ENCODE data around the gene VASN. TPM values are rescaled to one million over a fixed set of nuclear protein-coding genes. Genes with fewer than 3 reads are reported as not detected.

Gene VASN
- total RNA-seq, 1 donor, result 0.27 TPM

DNA sequence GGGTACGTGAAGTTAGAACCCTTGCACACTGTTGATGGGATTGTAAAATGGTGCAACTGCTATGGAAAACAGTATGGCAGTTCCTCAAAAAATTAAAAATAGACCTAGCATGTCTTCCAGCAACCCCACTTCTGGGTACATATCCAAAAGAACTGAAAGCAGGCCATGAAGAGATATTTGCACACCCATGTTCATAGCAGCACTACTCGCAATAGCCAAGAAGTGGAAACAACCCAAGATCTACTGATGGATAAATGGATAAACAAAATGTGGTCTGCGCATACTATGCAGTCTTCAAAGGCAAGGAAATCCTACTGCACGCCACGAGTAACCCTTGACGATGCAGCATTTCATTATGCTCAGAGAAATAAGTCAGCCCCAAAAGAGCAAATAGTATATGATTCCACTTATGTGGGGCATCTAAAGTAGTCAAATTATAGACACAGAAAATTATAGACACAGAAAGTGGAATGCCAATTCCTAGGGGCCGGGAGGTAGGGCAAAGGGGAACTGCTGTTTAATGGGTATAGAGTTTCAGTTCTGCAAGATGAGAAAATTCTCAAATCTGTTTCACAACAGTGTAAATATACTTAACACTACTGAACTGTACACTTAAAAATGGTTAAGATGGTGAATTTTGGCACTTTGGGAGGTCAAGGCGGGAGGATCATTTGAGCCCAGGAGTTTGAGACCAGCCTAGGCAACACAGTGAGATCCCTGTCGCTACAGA, 27.5 kb downstream of the VASN start:
- no peak for DNase-seq (ENCODE audit: low read depth in 2 of 3, low spot score in 2 of 3)

DNA sequence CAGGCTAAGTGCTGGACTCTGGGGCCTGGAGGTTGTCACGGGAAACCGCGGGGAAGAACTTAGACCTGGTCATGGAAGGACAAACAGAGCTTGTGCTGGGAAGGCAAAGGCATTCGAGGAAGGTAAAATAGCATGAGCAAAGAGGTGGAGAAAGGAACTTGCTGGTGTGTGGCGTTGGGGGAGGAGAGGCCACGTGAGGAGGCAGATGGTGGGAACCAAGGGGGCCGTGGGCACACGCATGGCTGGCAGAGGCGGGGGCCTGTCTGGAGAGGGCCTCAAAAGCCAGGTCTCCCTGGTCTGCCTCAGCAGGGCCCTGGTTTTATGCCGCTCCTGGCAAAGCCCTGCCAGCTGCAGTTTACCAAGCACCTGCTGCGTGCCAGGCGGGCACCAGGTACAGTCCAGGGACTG, 29.4 kb downstream of the VASN start:
- DNase-seq (ENCODE audit: low read depth in 2 of 3, low spot score in 2 of 3), result no peak

DNA sequence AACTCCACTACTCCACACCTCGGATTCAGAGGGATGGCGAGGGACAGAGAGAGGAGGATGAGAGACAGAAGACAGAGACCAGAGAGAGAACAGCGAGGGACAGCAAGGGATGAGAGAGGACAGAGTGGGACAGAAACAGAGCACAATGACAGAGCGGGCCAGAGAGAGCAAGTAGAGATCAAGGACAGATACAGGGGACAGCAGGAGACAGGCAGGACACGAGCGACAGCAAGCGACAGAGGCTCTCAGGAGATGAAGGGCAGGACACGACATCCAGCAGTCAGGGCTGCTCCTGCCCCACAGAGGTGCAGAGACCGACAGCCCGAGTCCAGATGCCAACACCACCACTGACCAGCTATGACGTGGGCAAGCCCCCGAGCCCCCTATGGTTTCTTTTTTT, 29.9 kb downstream of the VASN start:
- no peak for DNase-seq (ENCODE audit: low read depth in 2 of 3, low spot score in 2 of 3)

DNA sequence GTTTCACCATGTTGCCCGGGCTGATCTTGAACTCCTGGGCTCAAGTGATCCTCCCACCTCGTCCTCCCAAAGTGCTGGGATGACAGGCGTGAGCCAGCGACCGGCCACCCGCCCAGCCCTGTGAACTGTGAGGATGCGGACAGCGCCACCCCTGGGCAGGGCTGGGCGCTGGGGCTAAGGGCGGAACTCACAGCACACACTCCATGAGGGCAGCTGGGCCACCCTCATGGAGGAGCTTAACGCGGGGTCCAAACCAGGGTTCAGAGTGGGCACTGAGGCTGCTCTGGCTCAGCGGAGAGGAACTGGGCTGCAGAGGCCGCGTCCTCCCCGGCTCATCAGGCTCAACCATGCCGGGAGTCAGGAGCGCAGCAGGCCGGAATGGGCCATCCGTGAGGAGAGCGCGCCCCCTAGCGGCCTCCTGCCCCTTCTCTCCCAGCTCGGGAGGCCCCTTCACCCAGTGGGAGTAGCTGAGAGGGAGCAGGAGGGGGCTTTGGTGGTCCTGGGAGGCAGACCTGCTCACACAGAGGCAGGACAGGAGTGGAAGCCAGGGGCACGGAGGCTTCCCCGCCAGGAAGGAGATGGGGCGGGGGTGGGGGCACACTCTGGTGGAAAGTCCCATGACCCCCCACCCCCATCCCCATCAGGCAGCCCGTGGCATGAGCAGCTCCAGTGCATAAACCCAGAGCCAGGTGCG, 30.9 kb downstream of the VASN start:
- peak; percentile 37 to 73 (median 56) for DNase-seq (ENCODE audit: low read depth in 2 of 3, low spot score in 2 of 3)

DNA sequence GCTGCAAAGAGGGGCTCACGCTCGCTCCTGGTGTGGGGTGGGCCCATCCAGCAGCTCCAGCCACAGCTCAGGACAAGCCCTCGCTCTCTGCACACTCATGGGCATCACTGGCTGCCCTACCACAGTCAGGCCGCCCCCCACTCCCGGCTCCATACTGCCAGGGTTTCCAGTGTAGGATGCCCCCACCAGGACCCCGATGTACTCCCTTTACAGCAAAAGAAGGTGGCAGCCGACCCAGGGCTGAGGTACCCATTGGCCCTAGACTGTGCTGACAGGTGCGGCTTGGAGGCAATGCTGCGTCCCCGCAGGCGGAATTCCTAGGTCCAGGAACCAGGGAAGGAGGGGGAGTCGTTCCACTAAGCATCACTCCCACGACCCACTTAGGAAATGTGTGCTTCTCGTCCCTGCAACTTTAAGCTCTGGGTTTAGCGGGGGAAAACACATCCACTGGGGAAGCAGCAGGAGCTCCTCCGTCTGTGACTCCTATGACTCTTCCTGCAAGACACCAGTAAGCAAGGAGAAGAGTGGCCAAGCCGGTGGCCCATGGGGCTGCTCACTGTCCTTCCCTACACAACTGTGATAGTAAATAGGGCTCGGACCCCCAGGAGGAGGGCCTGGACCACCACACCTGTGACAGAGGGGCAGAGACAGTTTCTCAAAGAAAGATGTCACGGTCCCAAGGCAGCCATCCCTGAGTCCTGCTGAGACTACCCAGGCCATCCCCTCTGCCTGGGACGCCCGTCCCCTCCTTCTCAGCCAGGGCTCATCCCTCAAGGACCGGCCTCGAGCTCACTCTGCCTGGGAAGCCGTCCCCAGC, 31.7 kb downstream of the VASN start:
- no peak for DNase-seq (ENCODE audit: low read depth in 2 of 3, low spot score in 2 of 3)

DNA sequence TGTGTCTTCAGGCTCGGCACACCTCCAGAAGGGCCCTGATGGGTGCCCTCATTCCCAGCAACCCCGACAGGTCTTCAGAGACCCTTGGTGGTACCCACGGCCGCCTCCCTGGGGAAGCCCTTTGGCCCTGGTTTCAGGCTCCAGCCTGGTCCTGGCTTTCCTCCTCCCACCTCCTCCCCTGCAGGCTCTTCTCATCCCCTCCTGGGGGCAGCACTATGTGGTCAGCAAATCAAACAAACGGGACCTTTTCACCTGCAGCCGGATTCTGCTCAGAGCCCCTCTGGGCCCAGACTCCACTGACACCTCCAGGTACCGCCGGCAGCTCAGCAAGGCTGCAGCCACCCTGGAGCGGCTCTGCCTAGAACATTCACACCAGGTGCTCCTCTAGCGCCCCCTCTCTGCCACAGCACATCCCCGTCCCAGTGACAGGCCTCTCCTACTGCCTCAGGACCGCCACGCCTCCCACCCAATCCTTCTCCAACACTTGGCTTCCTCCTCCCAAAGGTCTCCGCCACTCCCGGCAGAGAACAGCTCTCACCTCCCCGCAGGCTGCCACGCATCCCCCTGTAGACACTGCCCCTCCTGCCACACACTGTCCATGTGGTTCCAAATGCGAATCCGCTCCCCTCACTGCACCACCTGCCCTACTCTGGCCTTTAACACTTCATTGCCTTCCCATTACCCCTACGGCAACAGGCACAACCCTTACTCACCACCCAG, 32.8 kb downstream of the VASN start:
- DNase-seq (ENCODE audit: low read depth in 2 of 3, low spot score in 2 of 3), result peak in 2 of 3 donors; percentile 29 to 46

DNA sequence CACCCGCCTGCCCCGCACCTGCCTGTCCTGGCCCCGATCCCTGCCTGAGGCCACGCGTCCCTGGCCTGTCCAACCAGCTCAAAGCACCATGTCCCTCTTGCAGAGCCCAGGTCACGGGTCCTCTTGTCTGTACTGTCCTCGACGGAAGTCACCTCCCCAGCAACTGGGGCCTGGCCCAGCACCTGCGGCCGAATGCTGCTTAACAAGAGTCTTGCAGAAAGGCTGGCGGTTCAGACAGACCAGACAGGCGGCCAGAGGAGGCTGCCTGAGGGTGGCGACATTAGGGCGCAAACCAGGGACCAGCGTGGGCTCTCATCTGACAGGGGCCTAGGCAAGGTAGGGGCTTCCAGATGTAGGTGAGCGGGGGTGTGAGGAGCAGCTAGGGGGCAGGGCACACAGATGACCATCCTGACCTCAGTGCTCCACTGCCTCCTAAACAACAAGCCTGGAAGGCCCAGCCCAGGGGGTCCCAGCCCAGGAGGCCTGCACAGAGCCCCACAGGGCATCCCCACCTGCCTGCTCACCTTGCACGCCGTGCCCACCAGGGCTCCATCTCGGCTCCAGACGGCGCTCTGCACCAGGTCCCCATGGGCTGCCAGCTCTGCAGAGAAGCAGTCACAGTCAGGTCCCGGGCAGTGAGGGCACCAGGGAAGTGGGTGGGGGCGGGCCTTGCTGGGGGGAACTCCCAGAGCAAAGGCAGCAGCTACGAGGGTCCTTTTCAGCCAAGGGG, 33.5 kb downstream of the VASN start:
- DNase-seq (ENCODE audit: low read depth in 2 of 3, low spot score in 2 of 3), result no peak

DNA sequence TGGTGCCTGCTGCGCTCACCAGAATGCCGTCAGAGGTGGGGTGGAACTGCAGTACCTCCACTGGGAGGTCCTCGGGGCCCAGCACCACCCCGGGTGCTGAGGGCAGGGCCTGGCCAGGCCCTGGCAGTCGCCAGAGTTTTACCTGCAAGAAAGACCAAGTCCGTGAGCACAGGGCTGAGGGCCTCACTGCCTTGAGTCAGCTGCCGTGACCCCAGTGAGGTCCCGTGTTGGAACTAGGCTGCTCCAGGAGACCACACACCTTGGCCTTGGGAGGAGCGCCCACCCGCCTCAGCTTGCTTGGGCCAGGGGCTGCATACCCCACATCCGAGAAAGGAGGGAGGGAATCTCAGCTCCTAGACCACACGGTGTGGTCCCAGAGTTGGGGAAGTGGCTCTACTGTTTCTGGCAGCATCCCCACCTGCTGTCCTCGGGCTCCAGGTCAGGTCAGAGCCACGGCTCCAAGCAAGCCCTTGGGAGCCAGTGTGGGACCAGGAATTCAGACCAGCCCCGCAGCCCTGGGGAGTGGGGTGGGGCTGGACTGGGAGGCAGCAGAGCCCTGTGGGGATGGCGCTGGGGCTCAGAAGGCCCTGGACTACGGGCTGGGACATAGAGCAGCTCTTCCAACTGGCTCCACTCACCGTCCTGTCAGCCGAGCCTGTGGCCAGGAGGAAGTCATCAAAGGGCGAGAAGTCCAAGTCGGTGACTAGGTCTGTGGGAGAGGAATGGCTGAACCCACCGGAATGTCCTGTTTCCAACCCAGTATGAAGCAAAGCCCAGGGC, 36.1 kb downstream of the VASN start:
- DNase-seq (ENCODE audit: low read depth in 2 of 3, low spot score in 2 of 3), result no peak

DNA sequence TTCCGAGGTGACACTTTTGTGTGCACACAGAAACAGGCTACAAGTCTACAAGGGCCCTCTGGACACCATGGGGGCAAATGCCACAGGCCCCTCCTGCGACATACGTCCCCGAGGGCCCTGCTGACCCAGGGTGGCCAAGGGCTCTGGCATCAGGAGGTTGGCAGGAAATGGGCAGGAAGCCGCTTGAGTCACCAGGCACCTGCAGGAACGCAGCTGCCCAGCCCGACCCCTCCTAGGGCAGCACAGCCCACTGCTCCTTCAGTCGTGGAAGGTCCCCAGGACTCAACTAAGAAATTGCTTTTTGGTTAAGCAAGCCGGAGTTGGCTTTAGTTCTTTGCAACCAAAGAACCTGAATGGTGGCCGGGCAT, 36.7 kb downstream of the VASN start:
- DNase-seq (ENCODE audit: low read depth in 2 of 3, low spot score in 2 of 3), result no peak

DNA sequence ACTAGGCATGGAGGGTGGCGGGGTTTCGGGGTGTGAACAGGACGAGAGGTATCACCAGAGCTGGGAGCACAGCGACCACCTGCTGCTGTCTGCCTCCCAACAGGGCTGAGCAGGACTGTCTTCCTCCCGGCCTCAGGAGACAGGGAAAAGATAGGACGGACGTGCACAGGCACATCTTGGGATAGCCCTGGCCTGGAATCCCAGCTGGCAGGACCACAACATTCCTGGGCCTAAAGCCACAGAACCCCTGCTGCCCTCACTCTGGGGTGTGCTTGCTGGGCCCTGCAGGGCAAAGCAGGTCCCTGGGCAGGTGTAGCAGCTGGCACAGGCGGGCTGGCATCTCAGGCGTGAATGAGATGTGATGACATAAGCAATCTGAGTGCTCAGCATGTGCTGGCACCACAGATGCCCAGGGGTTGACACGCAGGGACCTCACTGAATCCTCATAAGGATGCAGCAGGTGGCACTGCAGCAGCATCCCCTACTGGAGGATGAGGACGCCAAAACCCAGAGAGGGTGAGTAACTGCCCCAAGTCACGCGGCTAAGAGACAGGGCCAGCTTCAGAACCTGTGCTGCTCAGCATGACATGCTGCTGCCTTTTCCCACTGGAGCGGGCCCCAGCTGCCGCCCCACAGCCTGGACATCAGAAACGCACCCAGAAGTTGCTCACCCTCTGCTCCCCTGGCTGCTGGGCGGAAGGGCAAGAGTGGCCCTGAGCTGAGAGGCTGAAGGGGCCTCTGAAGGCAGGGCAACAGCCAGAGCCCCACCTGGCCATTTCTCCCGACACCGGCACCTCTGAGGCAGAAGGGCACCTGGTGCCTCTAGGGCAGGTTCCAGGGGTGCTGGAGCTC, 37.7 kb downstream of the VASN start:
- DNase-seq (ENCODE audit: low read depth in 2 of 3, low spot score in 2 of 3), result no peak

DNA sequence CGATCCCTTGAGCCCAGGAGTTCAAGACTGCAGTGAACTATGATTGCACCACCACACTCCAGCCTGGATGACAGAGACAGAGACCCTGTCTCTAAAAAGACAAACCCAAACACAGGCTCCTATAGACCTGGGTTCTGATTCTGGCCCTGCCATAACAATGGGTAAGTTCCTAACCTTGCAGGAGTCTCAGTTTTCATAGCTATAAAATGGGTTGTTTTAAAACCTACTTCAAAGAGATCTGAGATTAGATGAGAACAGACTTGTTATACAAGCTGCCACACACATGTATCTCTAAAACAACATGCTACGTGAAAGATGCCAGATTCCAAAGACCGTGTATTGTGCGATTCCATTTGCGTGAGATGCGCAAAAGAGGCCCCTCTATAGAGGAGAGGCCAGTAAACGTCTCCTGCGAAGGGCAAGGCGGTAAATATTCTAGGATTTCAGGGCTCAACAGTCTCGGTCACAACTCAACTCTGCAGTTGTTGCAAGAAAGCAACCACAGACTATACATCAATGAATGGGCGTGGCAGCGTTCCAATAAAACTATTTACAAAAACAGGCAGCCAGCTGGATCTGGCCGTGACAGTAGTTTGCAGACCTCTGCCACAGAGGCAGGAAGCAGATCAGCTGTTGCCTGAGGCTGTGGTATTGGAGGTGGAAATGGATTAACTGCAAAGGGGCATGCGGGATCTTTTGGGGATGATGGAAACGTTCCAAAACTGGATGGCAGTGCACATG, 38.9 kb downstream of the VASN start:
- no peak for DNase-seq (ENCODE audit: low read depth in 2 of 3, low spot score in 2 of 3)

DNA sequence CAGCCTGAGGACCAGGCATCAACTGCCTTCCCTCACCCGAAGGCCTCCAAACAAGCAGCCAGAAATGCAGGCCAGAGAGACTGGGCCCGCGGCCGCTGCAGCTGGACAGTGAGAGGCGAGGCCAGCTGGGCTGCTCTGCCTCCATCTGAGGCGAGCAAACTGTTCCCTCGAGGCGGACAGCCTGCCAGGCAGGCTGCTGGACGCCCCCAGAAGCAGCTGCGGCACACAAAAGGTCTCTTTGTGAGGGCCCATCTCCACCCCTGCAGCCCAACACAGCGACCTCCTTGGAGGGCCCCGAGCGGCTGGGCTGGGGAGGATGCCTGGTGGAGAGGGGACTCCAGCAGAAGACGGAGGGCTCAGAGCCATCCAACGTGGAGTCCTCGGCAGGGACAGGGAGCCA, 40.0 kb downstream of the VASN start:
- DNase-seq (ENCODE audit: low read depth in 2 of 3, low spot score in 2 of 3), result no peak

DNA sequence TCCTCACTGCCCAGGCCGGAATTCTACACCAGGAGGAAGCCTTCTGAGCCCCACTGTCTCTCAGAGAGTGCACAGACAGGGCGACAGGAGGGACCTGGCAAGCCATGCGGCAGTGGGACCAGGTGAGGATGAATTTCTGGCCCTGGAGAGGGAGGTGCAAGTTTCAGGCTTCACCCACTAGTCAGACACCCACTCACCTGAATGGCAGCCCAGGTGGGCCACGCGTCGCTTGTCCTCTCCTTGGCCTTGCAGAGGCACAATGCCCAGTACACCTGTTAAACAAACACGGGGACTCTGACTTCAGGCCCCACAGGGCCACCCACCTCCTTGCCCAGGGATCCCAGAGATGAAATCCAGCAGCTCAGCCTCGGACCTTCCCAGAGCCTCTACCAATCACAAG, 40.5 kb downstream of the VASN start:
- DNase-seq (ENCODE audit: low read depth in 2 of 3, low spot score in 2 of 3), result no peak

DNA sequence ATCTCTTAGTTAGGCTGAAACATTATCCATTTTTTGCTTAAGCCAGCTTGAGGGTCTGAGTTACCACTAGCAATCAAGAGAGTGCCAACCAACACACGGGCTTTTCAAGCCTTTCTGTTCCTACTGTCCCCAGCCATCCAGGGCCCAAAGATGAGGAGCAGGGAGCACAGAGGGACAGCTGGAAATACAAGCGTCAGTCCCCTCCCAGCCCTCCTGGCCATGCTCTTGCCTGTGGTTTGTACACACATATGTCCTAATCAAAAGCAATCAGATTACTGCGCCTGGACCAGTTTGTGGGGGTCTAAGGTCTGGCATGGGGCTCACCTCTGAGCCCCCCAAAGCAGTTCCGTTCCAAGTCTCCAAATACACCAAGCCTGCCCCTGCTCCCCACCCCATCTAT, 41.2 kb downstream of the VASN start:
- no peak for DNase-seq (ENCODE audit: low read depth in 2 of 3, low spot score in 2 of 3)

DNA sequence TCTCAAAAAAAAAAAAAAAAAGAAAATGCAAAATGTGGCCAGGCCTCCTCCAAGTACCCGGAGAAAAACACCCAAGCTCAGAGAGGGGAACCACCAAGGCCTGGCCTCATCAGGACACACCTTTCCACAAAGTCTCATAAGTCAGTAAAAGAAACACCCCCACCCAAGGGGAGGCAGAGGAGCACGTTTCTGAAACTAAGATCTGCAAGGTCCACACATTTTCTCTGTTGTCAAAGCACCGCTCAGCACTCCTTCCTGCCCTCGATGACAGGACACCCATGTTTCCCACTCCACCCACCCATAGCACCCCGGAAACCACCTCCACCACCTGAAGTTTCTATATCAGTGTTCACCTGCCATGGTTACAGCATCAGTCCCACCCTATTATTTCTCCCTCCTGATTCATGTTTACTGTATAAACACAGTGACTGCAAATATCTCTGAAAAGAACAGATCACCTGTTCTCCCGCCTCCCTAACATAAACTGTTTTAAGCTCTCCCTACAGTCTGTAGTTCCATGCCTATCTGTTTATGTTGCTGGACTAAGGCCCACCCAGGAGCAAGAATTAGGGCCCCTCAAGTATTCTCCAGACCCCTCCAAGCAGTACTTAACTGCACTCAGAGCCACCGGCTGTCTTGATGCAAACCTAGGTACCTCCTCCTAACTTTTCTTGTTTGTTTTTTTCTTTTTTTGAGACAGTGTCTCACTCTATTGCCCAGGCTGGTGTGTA, 42.7 kb downstream of the VASN start:
- peak in 1 of 3 donors; percentile 63 for DNase-seq (ENCODE audit: low read depth in 2 of 3, low spot score in 2 of 3)

DNA sequence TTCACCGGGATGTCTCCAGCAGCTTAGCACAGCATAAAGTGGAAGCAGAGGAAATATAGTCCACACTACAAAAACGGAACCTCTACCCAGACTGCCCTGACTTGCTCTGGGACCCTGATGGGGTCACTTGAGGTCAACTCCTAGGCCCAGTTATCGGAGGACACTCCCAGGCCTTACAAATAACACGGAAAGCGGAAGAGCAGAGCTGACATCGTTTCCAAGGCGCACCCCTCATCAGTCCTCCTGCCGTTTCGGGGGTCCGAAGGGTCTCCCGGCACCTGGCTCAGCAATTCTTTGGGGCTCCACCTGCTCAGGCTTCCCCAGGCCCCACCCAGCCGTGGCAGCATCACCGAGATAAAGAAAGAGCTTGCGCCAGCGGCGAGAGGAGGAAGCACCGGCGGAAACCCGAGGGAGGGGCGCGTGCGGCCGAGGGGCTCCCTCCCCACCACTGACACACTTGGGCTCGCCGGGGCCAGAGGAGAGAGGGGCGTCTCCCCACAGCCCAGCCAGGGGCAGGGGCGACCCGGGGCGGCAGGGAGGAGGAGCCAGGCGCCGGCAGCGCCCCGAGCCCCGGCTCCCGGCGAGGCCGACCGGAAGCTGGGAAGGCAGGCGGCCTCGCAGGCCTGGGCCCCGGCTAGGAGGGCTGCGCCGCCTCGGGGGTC, 44.0 kb downstream of the VASN start:
- DNase-seq (ENCODE audit: low read depth in 2 of 3, low spot score in 2 of 3), result peak in 2 of 3 donors; percentile 78 to 83

Measured in hematopoietic multipotent progenitor cell (in vitro differentiated cells).